ENCODE measurements around the gene SELENOO. TPM values are rescaled to one million over a fixed set of nuclear protein-coding genes. Genes with fewer than 3 reads are reported as not detected.

SELENOO gene
- total RNA-seq, 1 donor: 15.5 TPM

- H3K4me3 ChIP-seq (ENCODE audit: low read depth, low read length): peak overlapping the region; percentile 63
- no peak for TF ChIP-seq CTCF (IDR thresholded peaks at IDR 0.05; ENCODE audit: insufficient read depth, low read length)
- DNase-seq (ENCODE audit: low read depth): no peak
These were observed 9.7 kb upstream of the SELENOO start for GRCh38 chr22:50190941-50191741.

- DNase-seq (ENCODE audit: low read depth): no peak
- no peak for TF ChIP-seq CTCF (IDR thresholded peaks at IDR 0.05; ENCODE audit: insufficient read depth, low read length)
These were observed 8.2 kb upstream of the SELENOO start for GRCh38 chr22:50192436-50193204.

GRCh38 chr22:50193621-50194020 lies 7.2 kb upstream of the SELENOO start:
- no peak overlapping the region for H3K4me3 ChIP-seq (ENCODE audit: low read depth, low read length)
- no peak for DNase-seq (ENCODE audit: low read depth)
- TF ChIP-seq CTCF (IDR thresholded peaks at IDR 0.05; ENCODE audit: insufficient read depth, low read length): no peak

More at GRCh38 chr22:50192436-50193204, 8.2 kb upstream of the SELENOO start:
- H3K4me3 ChIP-seq (ENCODE audit: low read depth, low read length): no peak overlapping the region

- H3K4me3 ChIP-seq (ENCODE audit: low read depth, low read length): no peak overlapping the region
- TF ChIP-seq CTCF (IDR thresholded peaks at IDR 0.05; ENCODE audit: insufficient read depth, low read length): no peak
- DNase-seq (ENCODE audit: low read depth): no peak
These were observed 6.6 kb upstream of the SELENOO start for GRCh38 chr22:50194037-50194805.

- TF ChIP-seq CTCF (IDR thresholded peaks at IDR 0.05; ENCODE audit: insufficient read depth, low read length): no peak
- no peak for DNase-seq (ENCODE audit: low read depth)
- no peak overlapping the region for H3K4me3 ChIP-seq (ENCODE audit: low read depth, low read length)
These were observed 4.6 kb upstream of the SELENOO start for GRCh38 chr22:50196256-50196655.

- H3K4me3 ChIP-seq (ENCODE audit: low read depth, low read length): no peak overlapping the region
- TF ChIP-seq CTCF (IDR thresholded peaks at IDR 0.05; ENCODE audit: insufficient read depth, low read length): no peak
- no peak for DNase-seq (ENCODE audit: low read depth)
These were observed 3.6 kb upstream of the SELENOO start for GRCh38 chr22:50197000-50197800.

All from fibroblast of the aortic adventitia (primary cell).